Body of pancreas (tissue), 4 donors: ENCODE measurements around the gene ODF4.

ENCODE experiments used
- POLR2A ChIP-seq, 3 donors: fragments of 450-650 bp; IDR thresholded peaks; one replicate each; pipeline ENCODE4 v1.6.1; 2016; ENCODE audit warnings: antibody characterized with exemption in 3 of 3, mild to moderate bottlenecking in 2 of 3
- TF ChIP-seq, protein P1 (sequence below), 7 experiments: fragments of 450-650 bp in 4 of 7; fragments of 200-600 bp in 3 of 7; sonication (generic) in 3 of 7; IDR thresholded peaks; one replicate each; pipeline ENCODE4 v1.5.1; 2016 to 2019; ENCODE audit warnings: antibody characterized with exemption in 7 of 7

DNA sequence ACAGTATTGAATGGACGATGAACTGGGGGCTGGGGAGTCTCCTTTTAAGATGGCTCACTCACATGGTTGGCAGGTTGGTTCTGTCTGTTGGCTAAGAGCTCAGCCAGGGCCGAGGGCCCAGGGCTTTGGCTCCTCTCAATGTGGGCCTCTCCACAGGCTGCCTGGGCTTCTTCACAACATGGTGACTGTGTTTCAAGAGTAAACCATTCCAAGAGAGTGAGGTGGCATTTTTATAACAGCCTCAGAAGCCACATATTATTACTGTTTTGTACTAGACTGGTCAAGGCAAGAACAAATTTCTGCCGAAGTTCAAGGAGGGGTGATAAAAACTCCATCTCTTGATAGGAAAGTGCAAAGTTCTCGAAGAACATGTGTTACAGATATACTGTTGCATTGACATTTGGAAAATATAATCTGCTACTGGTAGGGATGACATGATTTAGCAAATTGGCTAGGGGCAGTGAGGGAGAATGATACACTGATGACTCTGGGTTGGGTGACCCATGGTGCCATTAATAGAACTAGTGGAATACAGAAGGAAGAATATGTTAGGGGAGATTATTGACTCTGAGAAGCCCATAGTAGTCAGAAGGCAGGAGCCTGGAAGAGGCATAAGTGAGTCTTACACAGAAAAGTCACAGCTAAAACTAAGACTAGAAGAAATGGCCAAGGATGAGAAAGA, 23.2 kb downstream of the ODF4 start:
- TF ChIP-seq, protein P1, sequence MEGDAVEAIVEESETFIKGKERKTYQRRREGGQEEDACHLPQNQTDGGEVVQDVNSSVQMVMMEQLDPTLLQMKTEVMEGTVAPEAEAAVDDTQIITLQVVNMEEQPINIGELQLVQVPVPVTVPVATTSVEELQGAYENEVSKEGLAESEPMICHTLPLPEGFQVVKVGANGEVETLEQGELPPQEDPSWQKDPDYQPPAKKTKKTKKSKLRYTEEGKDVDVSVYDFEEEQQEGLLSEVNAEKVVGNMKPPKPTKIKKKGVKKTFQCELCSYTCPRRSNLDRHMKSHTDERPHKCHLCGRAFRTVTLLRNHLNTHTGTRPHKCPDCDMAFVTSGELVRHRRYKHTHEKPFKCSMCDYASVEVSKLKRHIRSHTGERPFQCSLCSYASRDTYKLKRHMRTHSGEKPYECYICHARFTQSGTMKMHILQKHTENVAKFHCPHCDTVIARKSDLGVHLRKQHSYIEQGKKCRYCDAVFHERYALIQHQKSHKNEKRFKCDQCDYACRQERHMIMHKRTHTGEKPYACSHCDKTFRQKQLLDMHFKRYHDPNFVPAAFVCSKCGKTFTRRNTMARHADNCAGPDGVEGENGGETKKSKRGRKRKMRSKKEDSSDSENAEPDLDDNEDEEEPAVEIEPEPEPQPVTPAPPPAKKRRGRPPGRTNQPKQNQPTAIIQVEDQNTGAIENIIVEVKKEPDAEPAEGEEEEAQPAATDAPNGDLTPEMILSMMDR (IDR thresholded peaks at IDR 0.05) = no peak
- TF ChIP-seq POLR2A (IDR thresholded peaks at IDR 0.05) = no peak
